NCI-H526 treated with DMSO at 0.1 percent for 48 hours (cell line): ENCODE measurements around the gene KLHL18.
"Not testable (repeated sequence)": the region's sequence is repeated elsewhere in the genome, so short reads cannot be mapped to it uniquely, and the experiment has no call there.

Source experiments
- DNase-seq: peaks from one replicate; lab custom pipeline; 2025; lab: John Stamatoyannopoulos, UW

The KLHL18 gene

GRCh38 chr3:47362701-47363100 lies 80.0 kb downstream of the KLHL18 start:
- DNase-seq = no peak

- no peak for DNase-seq
Measured at GRCh38 chr3:47365213-47366153, 82.7 kb downstream of the KLHL18 start.

GRCh38 chr3:47366833-47367232 lies 84.1 kb downstream of the KLHL18 start:
- DNase-seq = no peak

- no peak for DNase-seq
Measured at GRCh38 chr3:47367631-47368030, 84.9 kb downstream of the KLHL18 start.

- not testable (repeated sequence) for DNase-seq
Measured at GRCh38 chr3:47370020-47370419, 87.3 kb downstream of the KLHL18 start.

- DNase-seq = no peak
Measured at GRCh38 chr3:47370887-47371697, 88.3 kb downstream of the KLHL18 start.

- no peak for DNase-seq
Measured at GRCh38 chr3:47374587-47374986, 91.8 kb downstream of the KLHL18 start.

GRCh38 chr3:47376393-47376792 lies 93.6 kb downstream of the KLHL18 start:
- DNase-seq = no peak

- DNase-seq = no peak
Measured at GRCh38 chr3:47377186-47377585, 94.4 kb downstream of the KLHL18 start.

GRCh38 chr3:47378869-47379268 lies 96.1 kb downstream of the KLHL18 start:
- DNase-seq = no peak

GRCh38 chr3:47379411-47379899 lies 96.7 kb downstream of the KLHL18 start:
- DNase-seq = no peak

GRCh38 chr3:47380026-47380600 lies 97.4 kb downstream of the KLHL18 start:
- DNase-seq = no peak

- peak; percentile 97 for DNase-seq
Measured at GRCh38 chr3:47380601-47381316, 98.0 kb downstream of the KLHL18 start, which contains the start of gene PTPN23. TSS of gene PTPN23 (plus strand) at chr3:47381021. CDS start at chr3:47381097, 76 bp downstream.

GRCh38 chr3:47381317-47382157 lies 98.8 kb downstream of the KLHL18 start:
- peak; percentile 78 for DNase-seq

GRCh38 chr3:47384425-47384824 lies 101.7 kb downstream of the KLHL18 start:
- DNase-seq = no peak

GRCh38 chr3:47385007-47385406 lies 102.3 kb downstream of the KLHL18 start:
- no peak for DNase-seq

GRCh38 chr3:47385796-47386195 lies 103.1 kb downstream of the KLHL18 start:
- no peak for DNase-seq

GRCh38 chr3:47392933-47393332 lies 110.2 kb downstream of the KLHL18 start:
- no peak for DNase-seq

- DNase-seq = no peak
Measured at GRCh38 chr3:47394140-47394870, 111.6 kb downstream of the KLHL18 start.

- no peak for DNase-seq
Measured at GRCh38 chr3:47394881-47395280, 112.1 kb downstream of the KLHL18 start.
